Amygdala (tissue), 56 donors: ENCODE data around the gene PLAC9.

Experiments used
- DNase-seq, 56 donors: peaks; one replicate each; lab custom pipeline; 2025; lab: John Stamatoyannopoulos, UW

The PLAC9 gene

GRCh38 chr10:80159166-80159873, 26.8 kb downstream of the PLAC9 start:
- DNase-seq = no peak

- no peak for DNase-seq
Observed at GRCh38 chr10:80160361-80161320, 28.1 kb downstream of the PLAC9 start.

- DNase-seq = no peak
Observed at GRCh38 chr10:80161321-80162083, 29.0 kb downstream of the PLAC9 start.

GRCh38 chr10:80163741-80164341, 31.3 kb downstream of the PLAC9 start:
- DNase-seq = no peak

- DNase-seq = no peak
Observed at GRCh38 chr10:80164596-80164995, 32.1 kb downstream of the PLAC9 start.

GRCh38 chr10:80165173-80165572, 32.6 kb downstream of the PLAC9 start:
- no peak for DNase-seq

GRCh38 chr10:80166581-80167470, 34.3 kb downstream of the PLAC9 start:
- no peak for DNase-seq

- DNase-seq = no peak
Observed at GRCh38 chr10:80167471-80168161, 35.1 kb downstream of the PLAC9 start.

- DNase-seq = peak in 1 of 56 donors; percentile 33
Observed at GRCh38 chr10:80168162-80168511, 35.6 kb downstream of the PLAC9 start.

- DNase-seq = no peak
Observed at GRCh38 chr10:80168679-80169380, 36.3 kb downstream of the PLAC9 start.

GRCh38 chr10:80170026-80170425, 37.5 kb downstream of the PLAC9 start:
- no peak for DNase-seq

- DNase-seq = no peak
Observed at GRCh38 chr10:80170641-80171040, 38.1 kb downstream of the PLAC9 start.

GRCh38 chr10:80171248-80171660, 38.7 kb downstream of the PLAC9 start:
- DNase-seq = no peak

- DNase-seq = no peak
Observed at GRCh38 chr10:80172896-80173295, 40.4 kb downstream of the PLAC9 start.

- no peak for DNase-seq
Observed at GRCh38 chr10:80173466-80173865, 40.9 kb downstream of the PLAC9 start.

- no peak for DNase-seq
Observed at GRCh38 chr10:80174641-80175395, 42.3 kb downstream of the PLAC9 start.

GRCh38 chr10:80176526-80176925, 44.0 kb downstream of the PLAC9 start:
- DNase-seq = no peak
